ENCODE results near the gene RUFY2.

DNA sequence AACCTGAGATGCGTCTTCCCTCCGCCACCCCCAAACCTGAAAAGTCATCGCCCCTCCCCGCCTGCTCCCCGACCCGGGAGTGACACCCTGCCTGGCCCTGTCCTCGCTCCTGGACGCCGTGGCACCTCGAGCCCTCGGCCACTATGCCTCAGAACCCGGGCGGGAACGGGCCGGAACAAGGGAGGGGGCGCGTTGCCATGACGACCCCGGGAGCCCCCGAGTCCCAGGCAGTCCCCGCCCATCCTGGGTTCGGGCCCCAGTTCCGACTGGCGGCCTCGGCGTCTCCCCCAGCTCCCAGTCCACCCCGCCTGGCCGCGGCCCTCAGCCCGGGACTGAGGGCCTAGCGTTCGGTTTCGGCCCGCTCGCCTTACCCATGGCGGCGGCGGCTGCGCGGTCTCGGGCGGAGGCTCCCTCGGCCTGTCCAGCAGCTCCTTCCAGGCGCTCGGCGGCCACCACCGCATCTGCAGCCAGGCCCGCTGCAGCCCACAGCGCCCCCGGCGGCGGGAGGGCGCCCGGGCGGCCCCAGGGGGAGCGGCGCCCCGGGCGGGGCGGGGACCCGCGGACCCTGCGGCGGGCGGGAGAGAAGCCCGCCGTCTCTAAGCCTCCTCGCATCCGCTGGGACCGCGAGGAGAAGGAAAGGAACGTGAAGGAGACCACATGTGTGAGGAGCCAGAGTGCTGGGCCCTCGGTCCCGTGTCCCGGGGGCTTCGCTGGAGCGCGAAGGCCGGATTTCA lies at the start of gene RUFY2:
- TF ChIP-seq, protein P1, sequence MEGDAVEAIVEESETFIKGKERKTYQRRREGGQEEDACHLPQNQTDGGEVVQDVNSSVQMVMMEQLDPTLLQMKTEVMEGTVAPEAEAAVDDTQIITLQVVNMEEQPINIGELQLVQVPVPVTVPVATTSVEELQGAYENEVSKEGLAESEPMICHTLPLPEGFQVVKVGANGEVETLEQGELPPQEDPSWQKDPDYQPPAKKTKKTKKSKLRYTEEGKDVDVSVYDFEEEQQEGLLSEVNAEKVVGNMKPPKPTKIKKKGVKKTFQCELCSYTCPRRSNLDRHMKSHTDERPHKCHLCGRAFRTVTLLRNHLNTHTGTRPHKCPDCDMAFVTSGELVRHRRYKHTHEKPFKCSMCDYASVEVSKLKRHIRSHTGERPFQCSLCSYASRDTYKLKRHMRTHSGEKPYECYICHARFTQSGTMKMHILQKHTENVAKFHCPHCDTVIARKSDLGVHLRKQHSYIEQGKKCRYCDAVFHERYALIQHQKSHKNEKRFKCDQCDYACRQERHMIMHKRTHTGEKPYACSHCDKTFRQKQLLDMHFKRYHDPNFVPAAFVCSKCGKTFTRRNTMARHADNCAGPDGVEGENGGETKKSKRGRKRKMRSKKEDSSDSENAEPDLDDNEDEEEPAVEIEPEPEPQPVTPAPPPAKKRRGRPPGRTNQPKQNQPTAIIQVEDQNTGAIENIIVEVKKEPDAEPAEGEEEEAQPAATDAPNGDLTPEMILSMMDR (IDR thresholded peaks at IDR 0.05) = peak in 3 of 7 experiments; percentile 64 to 95 (median 74)
- TF ChIP-seq POLR2A (IDR thresholded peaks at IDR 0.05) = no peak
- TF ChIP-seq EP300 (IDR thresholded peaks at IDR 0.05) = no peak
- TF ChIP-seq POLR2AphosphoS5 (IDR thresholded peaks at IDR 0.05) = peak in 2 of 3 donors; percentile 50 to 66

Measured in stomach (tissue), 4 donors.